ENCODE measurements around the gene LRP6. TPM values are rescaled to one million over a fixed set of nuclear protein-coding genes. Genes with fewer than 3 reads are reported as not detected.

The LRP6 gene
- total RNA-seq, 1 donor from 2014 or later = 44.4 TPM

DNA sequence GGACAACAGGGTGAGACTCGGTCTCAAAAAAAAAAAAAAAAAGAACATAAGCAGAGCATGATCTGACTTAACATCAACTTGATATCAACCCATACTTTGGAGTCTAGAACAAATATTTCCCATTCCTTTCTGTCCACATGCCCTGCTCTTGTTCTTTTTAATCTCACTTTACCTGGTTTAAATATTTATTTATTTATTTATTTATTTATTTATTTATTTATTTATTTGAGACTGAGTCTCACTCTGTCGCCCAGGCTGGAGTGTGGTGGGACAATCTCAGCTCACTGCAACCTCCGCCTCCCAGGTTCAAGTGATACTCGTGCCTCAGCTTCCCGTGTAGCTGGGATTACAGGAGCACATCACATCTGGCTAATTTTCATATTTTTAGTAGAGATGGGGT is 19.6 kb upstream of the LRP6 start:
- Histone ChIP-seq H3K4me3 (ENCODE audit: low read length in 3 of 3) (no peak overlapping the region), H3K9me3 (ENCODE audit: control insufficient read depth in 3 of 3, low read length in 3 of 3) (no peaks in the 10 kb centered on the region), H3K36me3 (ENCODE audit: control insufficient read depth in 3 of 3, insufficient read depth in 3 of 3, low read length in 3 of 3) (no peaks in the 10 kb centered on the region), H3K9ac (ENCODE audit: low read depth in 1 of 3, low read length in 3 of 3) (no peak overlapping the region), H3K4me1 (ENCODE audit: control insufficient read depth in 3 of 3, insufficient read depth in 3 of 3, low read length in 3 of 3) (no peaks in the 10 kb centered on the region), H3K27me3 (ENCODE audit: control insufficient read depth in 3 of 3, insufficient read depth in 3 of 3, low read length in 3 of 3) (no peaks in the 10 kb centered on the region), H3K27ac (ENCODE audit: low read depth, low read length) (no peak overlapping the region)

DNA sequence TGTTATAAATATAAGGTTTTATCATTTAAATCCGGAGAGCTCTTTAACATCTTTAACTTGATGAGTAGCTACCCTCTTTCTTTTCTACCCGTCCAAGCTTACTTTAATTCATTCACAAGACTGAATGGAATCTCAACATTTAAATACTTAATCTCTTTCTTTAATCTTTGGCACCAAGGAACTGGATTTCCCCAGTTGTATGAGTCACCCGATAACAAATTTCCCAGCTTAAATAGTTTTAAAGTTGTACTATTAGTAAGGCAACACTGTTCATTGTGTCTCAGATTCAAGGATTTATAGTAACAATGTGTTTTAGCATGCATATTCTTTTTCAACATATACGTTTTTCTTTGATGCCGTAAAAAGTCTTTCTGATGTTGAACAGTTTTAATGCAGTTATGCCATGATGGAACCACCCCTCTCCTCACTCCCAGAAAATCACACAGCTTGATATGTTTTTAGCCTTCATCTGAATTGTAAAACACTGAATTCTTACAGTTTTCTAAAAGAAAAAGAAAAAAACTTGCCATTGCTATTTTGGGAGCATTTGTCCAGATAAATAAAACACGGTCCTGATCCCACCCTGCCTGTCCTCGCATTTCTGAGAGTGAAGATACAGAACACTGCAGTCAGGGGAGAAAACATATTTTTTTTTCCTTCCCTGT is 16.0 kb upstream of the LRP6 start:
- no peak overlapping the region for H3K4me3 ChIP-seq (ENCODE audit: low read length in 3 of 3)
- no peaks in the 10 kb centered on the region for H3K27me3 ChIP-seq (ENCODE audit: control insufficient read depth in 3 of 3, insufficient read depth in 3 of 3, low read length in 3 of 3)
- H3K9ac ChIP-seq (ENCODE audit: low read depth in 1 of 3, low read length in 3 of 3) = no peak overlapping the region
- no peak overlapping the region for H3K27ac ChIP-seq (ENCODE audit: low read depth, low read length)
- no peaks in the 10 kb centered on the region for H3K9me3 ChIP-seq (ENCODE audit: control insufficient read depth in 3 of 3, low read length in 3 of 3)
- H3K4me1 ChIP-seq (ENCODE audit: control insufficient read depth in 3 of 3, insufficient read depth in 3 of 3, low read length in 3 of 3) = no peaks in the 10 kb centered on the region
- no peaks in the 10 kb centered on the region for H3K36me3 ChIP-seq (ENCODE audit: control insufficient read depth in 3 of 3, insufficient read depth in 3 of 3, low read length in 3 of 3)

- Histone ChIP-seq H3K36me3 (ENCODE audit: control insufficient read depth in 3 of 3, insufficient read depth in 3 of 3, low read length in 3 of 3) (no peaks in the 10 kb centered on the region), H3K27me3 (ENCODE audit: control insufficient read depth in 3 of 3, insufficient read depth in 3 of 3, low read length in 3 of 3) (no peaks in the 10 kb centered on the region), H3K4me1 (ENCODE audit: control insufficient read depth in 3 of 3, insufficient read depth in 3 of 3, low read length in 3 of 3) (no peaks in the 10 kb centered on the region), H3K9ac (ENCODE audit: low read depth in 1 of 3, low read length in 3 of 3) (no peak overlapping the region), H3K4me3 (ENCODE audit: low read length in 3 of 3) (no peak overlapping the region), H3K9me3 (ENCODE audit: control insufficient read depth in 3 of 3, low read length in 3 of 3) (no peaks in the 10 kb centered on the region), H3K27ac (ENCODE audit: low read depth, low read length) (no peak overlapping the region)
These were observed 15.4 kb upstream of the LRP6 start for GRCh38 chr12:12282202-12282601.

DNA sequence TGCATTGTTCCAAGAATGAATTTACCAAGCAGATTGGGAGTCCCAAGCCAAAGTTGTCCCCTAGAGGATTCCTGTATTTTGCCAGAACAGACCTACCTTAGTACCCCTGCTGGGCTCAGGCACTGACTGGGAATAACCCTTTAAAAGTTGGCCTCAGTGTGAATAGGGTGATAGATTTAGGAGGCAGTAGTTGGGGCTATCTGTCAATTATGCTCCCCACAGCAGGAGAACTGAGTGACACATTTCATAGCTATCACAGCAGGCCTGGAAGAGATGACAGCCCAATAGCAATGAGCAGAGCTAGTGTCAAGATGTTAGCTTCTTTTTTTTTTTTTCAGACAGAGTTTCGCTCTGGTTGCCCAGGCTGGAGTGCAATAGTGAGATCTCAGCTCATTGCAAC is 14.3 kb upstream of the LRP6 start:
- Histone ChIP-seq H3K27ac (ENCODE audit: low read depth, low read length) (no peak overlapping the region), H3K4me3 (ENCODE audit: low read length in 3 of 3) (no peak overlapping the region), H3K36me3 (ENCODE audit: control insufficient read depth in 3 of 3, insufficient read depth in 3 of 3, low read length in 3 of 3) (no peaks in the 10 kb centered on the region), H3K27me3 (ENCODE audit: control insufficient read depth in 3 of 3, insufficient read depth in 3 of 3, low read length in 3 of 3) (no peaks in the 10 kb centered on the region), H3K9me3 (ENCODE audit: control insufficient read depth in 3 of 3, low read length in 3 of 3) (no peaks in the 10 kb centered on the region), H3K9ac (ENCODE audit: low read depth in 1 of 3, low read length in 3 of 3) (no peak overlapping the region), H3K4me1 (ENCODE audit: control insufficient read depth in 3 of 3, insufficient read depth in 3 of 3, low read length in 3 of 3) (no peaks in the 10 kb centered on the region)

GRCh38 chr12:12278899-12279298 is 12.1 kb upstream of the LRP6 start:
- Histone ChIP-seq H3K4me1 (ENCODE audit: control insufficient read depth in 3 of 3, insufficient read depth in 3 of 3, low read length in 3 of 3) (no peaks in the 10 kb centered on the region), H3K27ac (ENCODE audit: low read depth, low read length) (no peak overlapping the region), H3K9ac (ENCODE audit: low read depth in 1 of 3, low read length in 3 of 3) (no peak overlapping the region), H3K27me3 (ENCODE audit: control insufficient read depth in 3 of 3, insufficient read depth in 3 of 3, low read length in 3 of 3) (no peaks in the 10 kb centered on the region), H3K4me3 (ENCODE audit: low read length in 3 of 3) (no peak overlapping the region), H3K9me3 (ENCODE audit: control insufficient read depth in 3 of 3, low read length in 3 of 3) (no peaks in the 10 kb centered on the region), H3K36me3 (ENCODE audit: control insufficient read depth in 3 of 3, insufficient read depth in 3 of 3, low read length in 3 of 3) (no peaks in the 10 kb centered on the region)

DNA sequence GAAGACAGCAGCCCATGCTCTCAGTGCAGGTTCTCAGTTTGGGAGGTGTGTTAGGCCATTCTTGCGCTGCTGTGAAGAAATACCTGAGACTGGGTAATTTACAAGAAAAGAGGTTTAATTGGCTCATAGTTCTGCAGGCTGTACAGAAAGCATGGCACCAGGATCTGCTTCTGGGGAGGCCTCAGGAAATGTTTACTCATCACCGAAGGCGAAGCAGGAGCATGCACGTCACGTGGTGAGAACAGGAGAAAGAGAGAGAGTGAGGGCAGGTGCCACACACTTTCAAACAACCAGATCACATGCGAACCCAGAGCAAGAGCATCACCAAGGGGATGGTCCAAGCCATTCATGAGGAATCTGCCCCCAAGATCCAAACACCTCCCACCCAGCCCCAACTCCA is 9.0 kb upstream of the LRP6 start:
- no peak overlapping the region for H3K4me3 ChIP-seq (ENCODE audit: low read length in 3 of 3)
- H3K27me3 ChIP-seq (ENCODE audit: control insufficient read depth in 3 of 3, insufficient read depth in 3 of 3, low read length in 3 of 3) = no peaks in the 10 kb centered on the region
- H3K4me1 ChIP-seq (ENCODE audit: control insufficient read depth in 3 of 3, insufficient read depth in 3 of 3, low read length in 3 of 3) = no peaks in the 10 kb centered on the region
- no peak overlapping the region for H3K27ac ChIP-seq (ENCODE audit: low read depth, low read length)
- no peaks in the 10 kb centered on the region for H3K9me3 ChIP-seq (ENCODE audit: control insufficient read depth in 3 of 3, low read length in 3 of 3)
- H3K36me3 ChIP-seq (ENCODE audit: control insufficient read depth in 3 of 3, insufficient read depth in 3 of 3, low read length in 3 of 3) = no peaks in the 10 kb centered on the region
- H3K9ac ChIP-seq (ENCODE audit: low read depth in 1 of 3, low read length in 3 of 3) = no peak overlapping the region

GRCh38 chr12:12273291-12273957 is 6.6 kb upstream of the LRP6 start:
- no peak overlapping the region for H3K27ac ChIP-seq (ENCODE audit: low read depth, low read length)
- H3K4me3 ChIP-seq (ENCODE audit: low read length in 3 of 3) = no peak overlapping the region
- H3K9ac ChIP-seq (ENCODE audit: low read depth in 1 of 3, low read length in 3 of 3) = no peak overlapping the region
- no peaks in the 10 kb centered on the region for H3K4me1 ChIP-seq (ENCODE audit: control insufficient read depth in 3 of 3, insufficient read depth in 3 of 3, low read length in 3 of 3)
- H3K27me3 ChIP-seq (ENCODE audit: control insufficient read depth in 3 of 3, insufficient read depth in 3 of 3, low read length in 3 of 3) = no peaks in the 10 kb centered on the region
- no peaks in the 10 kb centered on the region for H3K9me3 ChIP-seq (ENCODE audit: control insufficient read depth in 3 of 3, low read length in 3 of 3)
- no peaks in the 10 kb centered on the region for H3K36me3 ChIP-seq (ENCODE audit: control insufficient read depth in 3 of 3, insufficient read depth in 3 of 3, low read length in 3 of 3)

- Histone ChIP-seq H3K4me1 (ENCODE audit: control insufficient read depth in 3 of 3, insufficient read depth in 3 of 3, low read length in 3 of 3) (peaks cover under 1% of the 10 kb centered on the region in 3 donors), H3K27ac (ENCODE audit: low read depth, low read length) (no peak overlapping the region), H3K9me3 (ENCODE audit: control insufficient read depth in 3 of 3, low read length in 3 of 3) (no peaks in the 10 kb centered on the region), H3K27me3 (ENCODE audit: control insufficient read depth in 3 of 3, insufficient read depth in 3 of 3, low read length in 3 of 3) (no peaks in the 10 kb centered on the region), H3K4me3 (ENCODE audit: low read length in 3 of 3) (no peak overlapping the region), H3K36me3 (ENCODE audit: control insufficient read depth in 3 of 3, insufficient read depth in 3 of 3, low read length in 3 of 3) (no peaks in the 10 kb centered on the region), H3K9ac (ENCODE audit: low read depth in 1 of 3, low read length in 3 of 3) (no peak overlapping the region)
These were observed 6.0 kb upstream of the LRP6 start for GRCh38 chr12:12272869-12273268.

- Histone ChIP-seq H3K27ac (ENCODE audit: low read depth, low read length) (no peak overlapping the region), H3K9ac (ENCODE audit: low read depth in 1 of 3, low read length in 3 of 3) (no peak overlapping the region), H3K27me3 (ENCODE audit: control insufficient read depth in 3 of 3, insufficient read depth in 3 of 3, low read length in 3 of 3) (peaks cover 0 to 2% (median 0%) of the 10 kb centered on the region in 3 donors), H3K9me3 (ENCODE audit: control insufficient read depth in 3 of 3, low read length in 3 of 3) (no peaks in the 10 kb centered on the region), H3K4me1 (ENCODE audit: control insufficient read depth in 3 of 3, insufficient read depth in 3 of 3, low read length in 3 of 3) (peaks cover 5 to 11% (median 6%) of the 10 kb centered on the region in 3 donors), H3K36me3 (ENCODE audit: control insufficient read depth in 3 of 3, insufficient read depth in 3 of 3, low read length in 3 of 3) (no peaks in the 10 kb centered on the region), H3K4me3 (ENCODE audit: low read length in 3 of 3) (no peak overlapping the region)
These were observed 3.4 kb upstream of the LRP6 start for GRCh38 chr12:12270226-12270625.

DNA sequence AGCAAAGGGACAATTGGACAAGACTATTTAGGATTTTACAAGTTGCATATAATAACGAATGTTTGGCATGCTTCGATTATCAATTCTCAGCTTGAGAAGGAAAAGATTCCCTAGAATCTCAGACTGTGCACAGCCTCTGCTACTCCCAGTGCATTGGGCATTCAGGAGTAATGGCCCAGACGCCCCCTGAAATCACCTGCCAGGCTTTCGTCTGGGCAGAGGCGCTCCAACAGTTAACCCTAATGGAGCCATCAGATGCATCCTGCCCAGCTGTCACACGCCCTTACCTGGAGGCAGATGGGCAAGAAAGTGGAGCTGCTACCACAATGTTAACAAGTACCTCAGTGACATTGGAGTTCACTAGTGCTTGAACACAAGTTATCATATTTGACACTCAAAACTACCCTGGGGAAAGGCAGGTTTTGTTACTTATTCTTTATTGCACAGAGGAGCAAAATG is 927 bp upstream of the LRP6 start:
- H3K36me3 ChIP-seq (ENCODE audit: control insufficient read depth in 3 of 3, insufficient read depth in 3 of 3, low read length in 3 of 3) = no peaks in the 10 kb centered on the region
- peak overlapping the region; percentile 99 to 100 (median 100) for H3K9ac ChIP-seq (ENCODE audit: low read depth in 1 of 3, low read length in 3 of 3)
- peaks cover 0 to 2% (median 0%) of the 10 kb centered on the region in 3 donors for H3K27me3 ChIP-seq (ENCODE audit: control insufficient read depth in 3 of 3, insufficient read depth in 3 of 3, low read length in 3 of 3)
- peak overlapping the region; percentile 92 to 100 (median 99) for H3K4me3 ChIP-seq (ENCODE audit: low read length in 3 of 3)
- H3K9me3 ChIP-seq (ENCODE audit: control insufficient read depth in 3 of 3, low read length in 3 of 3) = no peaks in the 10 kb centered on the region
- H3K4me1 ChIP-seq (ENCODE audit: control insufficient read depth in 3 of 3, insufficient read depth in 3 of 3, low read length in 3 of 3) = peaks cover 8 to 18% (median 16%) of the 10 kb centered on the region in 3 donors
- peak overlapping the region; percentile 98 for H3K27ac ChIP-seq (ENCODE audit: low read depth, low read length)
